Stimulated activated effector memory CD8-positive, alpha-beta T cell treated with anti-CD3 and anti-CD28 coated beads, Interleukin-12 subunit alpha, Interleukin-12 subunit beta, amount 100 ng/mL, for 72 hours (primary cell): ENCODE results near the gene GPR31.

Source experiments
- ATAC-seq: fragments of 150-1000 bp; cut with Tn5 transposase; 2 replicates; pipeline ENCODE4 v1.10.0; 2021
- DNase-seq, 2 donors: peaks; one replicate each; pipeline ENCODE4 v3.0.0; 2021 to 2022; ENCODE audit warnings: low spot score in 2 of 2
- H3K27ac Mint-ChIP-seq: one replicate; pipeline ENCODE4 v1.8.0; 2022; ENCODE audit warnings: mild to moderate bottlenecking, mixed read lengths
- H3K36me3 Mint-ChIP-seq: one replicate; pipeline ENCODE4 v1.8.0; 2022; ENCODE audit warnings: mild to moderate bottlenecking, mixed read lengths
- H3K4me1 Mint-ChIP-seq: one replicate; pipeline ENCODE4 v1.8.0; 2022; ENCODE audit warnings: mixed read lengths
- H3K4me3 Mint-ChIP-seq: one replicate; pipeline ENCODE4 v1.8.0; 2022; ENCODE audit warnings: mild to moderate bottlenecking, mixed read lengths
- H3K9me3 Mint-ChIP-seq: one replicate; pipeline ENCODE4 v1.8.0; 2022; ENCODE audit warnings: mixed read lengths

The GPR31 gene

GRCh38 chr6:167107787-167108186 is 50.0 kb downstream of the GPR31 start:
- peaks cover 57% of the 10 kb centered on the region for H3K4me1 Mint-ChIP-seq
- no peaks in the 10 kb centered on the region for H3K9me3 Mint-ChIP-seq
- no peak overlapping the region for H3K27ac Mint-ChIP-seq
- ATAC-seq: peak; percentile 73
- DNase-seq: no peak
- H3K4me3 Mint-ChIP-seq: peak overlapping the region; percentile 23
- peaks cover 16% of the 10 kb centered on the region for H3K36me3 Mint-ChIP-seq

GRCh38 chr6:167106406-167106805 is 51.4 kb downstream of the GPR31 start:
- no peak overlapping the region for H3K27ac Mint-ChIP-seq
- no peaks in the 10 kb centered on the region for H3K9me3 Mint-ChIP-seq
- peaks cover 2% of the 10 kb centered on the region for H3K36me3 Mint-ChIP-seq
- H3K4me3 Mint-ChIP-seq: no peak overlapping the region
- H3K4me1 Mint-ChIP-seq: peaks cover 46% of the 10 kb centered on the region
- no peak for DNase-seq
- ATAC-seq: no peak
